Activated T-cell treated with anti-CD3 and anti-CD28 coated beads, Interleukin-2, amount 50 U/mL, for 4 hours (primary cell): Measurements from ENCODE around the gene GRID1. TPM values are rescaled to one million over a fixed set of nuclear protein-coding genes. Genes with fewer than 3 reads are reported as not detected.
"Not testable (repeated sequence)": the region's sequence is repeated elsewhere in the genome, so short reads cannot be mapped to it uniquely, and the experiment has no call there.

Experiments
- ATAC-seq, 2 donors: fragments of 200-7000 bp; cut with Tn5 transposase; one replicate each; pipeline ENCODE4 v1.10.0; 2021
- DNase-seq: peaks from one replicate; pipeline ENCODE4 v3.0.0-alpha.2; 2020
- H3K27me3 Mint-ChIP-seq: one replicate; pipeline ENCODE4 v1.8.0; 2021; ENCODE audit warnings: low read depth, mixed read lengths
- H3K36me3 Mint-ChIP-seq: one replicate; pipeline ENCODE4 v1.8.0; 2022; ENCODE audit warnings: mixed read lengths; ENCODE audit not compliant: insufficient read depth
- H3K4me1 Mint-ChIP-seq: one replicate; pipeline ENCODE4 v1.8.0; 2021; ENCODE audit warnings: low read depth, mixed read lengths
- H3K4me3 Mint-ChIP-seq: one replicate; pipeline ENCODE4 v1.8.0; 2021; ENCODE audit warnings: mild to moderate bottlenecking, moderate library complexity, mixed read lengths
- H3K9me3 Mint-ChIP-seq: one replicate; pipeline ENCODE4 v1.8.0; 2021; ENCODE audit warnings: mixed read lengths
- total RNA-seq, 3 donors: library from RNA; stranded (reverse); gene quantifications; one replicate each; pipeline ENCODE4 v1.2.1, GENCODE V29; 2021

GRID1 gene
- total RNA-seq, 3 donors from 2014 or later = not detected

DNA sequence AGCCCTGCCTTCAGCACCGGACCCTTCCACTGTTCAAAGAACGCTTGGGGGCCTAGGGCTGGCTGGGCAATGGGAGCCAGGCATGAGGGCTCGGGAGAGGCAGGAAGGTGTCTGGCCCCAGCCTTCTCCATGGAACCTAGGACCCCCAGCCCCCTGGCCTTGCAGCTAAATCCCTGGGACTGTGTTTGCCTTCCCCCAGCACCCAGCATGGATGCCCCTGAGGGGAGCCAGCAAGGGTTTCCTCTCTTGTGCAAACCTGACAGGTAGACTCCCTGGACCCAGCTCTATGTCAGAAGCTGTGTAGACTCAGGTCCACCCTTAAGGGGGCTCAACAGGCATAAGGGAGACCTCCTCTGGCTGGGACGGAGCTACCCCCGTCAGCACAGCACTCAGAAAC, 288.0 kb downstream of the GRID1 start:
- no peak for DNase-seq
- no peak overlapping the region for H3K4me3 Mint-ChIP-seq
- no peaks in the 10 kb centered on the region for H3K4me1 Mint-ChIP-seq
- peaks cover 11% of the 10 kb centered on the region for H3K27me3 Mint-ChIP-seq
- no peaks in the 10 kb centered on the region for H3K36me3 Mint-ChIP-seq
- ATAC-seq = no peak
- no peaks in the 10 kb centered on the region for H3K9me3 Mint-ChIP-seq

DNA sequence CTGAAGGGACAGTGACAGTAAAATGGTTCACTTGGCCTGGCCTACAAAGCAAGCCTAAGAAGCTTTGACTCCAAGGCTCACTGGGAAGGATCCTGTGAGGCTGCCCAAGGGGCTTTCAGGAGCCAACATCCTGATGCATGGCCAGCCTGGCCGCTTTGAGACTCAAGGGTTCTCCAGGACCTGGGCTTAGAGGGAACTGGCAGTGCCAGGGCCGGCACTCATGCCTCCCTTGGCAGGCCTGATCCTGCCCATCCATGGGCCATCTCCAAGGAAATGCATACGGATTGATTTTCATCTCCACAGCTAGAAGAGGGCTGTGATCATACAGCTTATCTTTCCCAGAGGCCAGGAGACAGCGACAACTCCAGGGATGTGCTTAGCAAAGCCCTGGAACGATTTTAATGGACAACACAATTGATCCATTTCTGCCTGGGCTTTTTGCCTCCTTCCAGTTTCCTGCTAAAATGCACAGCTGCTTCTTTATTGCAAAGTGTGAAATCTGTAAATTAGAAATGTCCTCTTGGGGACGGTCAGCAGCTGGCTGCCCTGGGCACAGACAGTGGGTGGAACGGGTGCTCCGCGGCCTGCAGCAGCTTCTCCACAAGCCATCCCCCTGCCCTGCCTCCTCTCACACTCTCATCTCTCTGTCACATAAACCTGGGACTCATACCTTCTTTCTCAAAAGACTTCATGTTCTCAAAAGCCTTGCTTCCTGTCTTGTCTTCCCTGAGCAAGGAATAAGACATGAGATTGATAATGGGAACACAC, 288.5 kb downstream of the GRID1 start:
- no peak for ATAC-seq

GRCh38 chr10:86077271-86077670, 289.3 kb downstream of the GRID1 start:
- no peak for ATAC-seq
- Mint-ChIP-seq H3K9me3 (no peaks in the 10 kb centered on the region), H3K4me1 (no peaks in the 10 kb centered on the region), H3K27me3 (peaks cover 9% of the 10 kb centered on the region), H3K4me3 (no peak overlapping the region), H3K36me3 (no peaks in the 10 kb centered on the region)
- no peak for DNase-seq

More for the DNA sequence above, 288.5 kb downstream of the GRID1 start:
- no peaks in the 10 kb centered on the region for H3K36me3 Mint-ChIP-seq
- H3K4me1 Mint-ChIP-seq = no peaks in the 10 kb centered on the region
- H3K9me3 Mint-ChIP-seq = no peaks in the 10 kb centered on the region
- no peak overlapping the region for H3K4me3 Mint-ChIP-seq
- no peak for DNase-seq
- peaks cover 11% of the 10 kb centered on the region for H3K27me3 Mint-ChIP-seq

DNA sequence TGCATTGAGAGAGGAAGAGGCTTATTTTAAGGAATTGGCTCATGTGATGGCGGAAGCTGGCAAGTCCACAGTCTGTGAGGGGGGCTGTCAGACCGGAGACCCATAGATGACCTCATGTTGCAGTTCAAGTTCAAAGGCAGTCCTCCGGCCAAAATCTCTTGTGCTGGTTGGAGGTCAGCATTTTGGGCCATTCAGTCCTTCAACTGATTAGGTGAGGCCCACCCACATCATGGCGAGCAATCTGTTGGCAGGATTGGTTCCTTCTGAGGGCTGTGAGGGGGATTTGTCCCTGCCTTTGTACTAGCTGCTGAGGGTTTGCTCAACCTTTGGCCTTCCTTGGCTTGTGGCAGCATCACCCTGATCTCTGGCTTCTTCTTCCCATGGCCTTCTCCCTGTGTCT, 290.1 kb downstream of the GRID1 start:
- H3K4me1 Mint-ChIP-seq, DNase-seq, ATAC-seq, H3K4me3 Mint-ChIP-seq, H3K36me3 Mint-ChIP-seq, H3K9me3 Mint-ChIP-seq: not testable (repeated sequence)
- H3K27me3 Mint-ChIP-seq = peaks cover 14% of the 10 kb centered on the region

DNA sequence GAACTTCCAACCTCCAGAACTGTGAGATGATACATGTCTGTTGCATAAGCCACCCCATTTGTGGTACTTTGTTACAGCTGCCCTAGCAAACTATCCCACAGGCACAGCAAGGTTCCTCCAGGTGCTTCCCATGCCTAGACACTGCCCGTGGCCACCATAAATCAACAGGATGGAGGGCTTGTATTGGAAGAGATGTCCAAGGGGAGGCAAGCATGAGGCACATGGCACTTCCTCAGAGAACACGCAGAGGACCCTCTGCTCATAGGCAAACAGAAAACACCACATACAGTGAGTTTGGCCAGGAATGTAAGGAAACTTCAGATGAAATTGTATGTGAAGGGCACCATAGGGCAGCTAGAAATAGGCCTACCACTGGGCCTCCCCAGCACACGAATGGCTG, 291.1 kb downstream of the GRID1 start:
- Mint-ChIP-seq H3K27me3 (peaks cover 15% of the 10 kb centered on the region), H3K9me3 (no peaks in the 10 kb centered on the region), H3K4me3 (no peak overlapping the region), H3K4me1 (no peaks in the 10 kb centered on the region), H3K36me3 (no peaks in the 10 kb centered on the region)
- no peak for DNase-seq
- ATAC-seq = no peak

DNA sequence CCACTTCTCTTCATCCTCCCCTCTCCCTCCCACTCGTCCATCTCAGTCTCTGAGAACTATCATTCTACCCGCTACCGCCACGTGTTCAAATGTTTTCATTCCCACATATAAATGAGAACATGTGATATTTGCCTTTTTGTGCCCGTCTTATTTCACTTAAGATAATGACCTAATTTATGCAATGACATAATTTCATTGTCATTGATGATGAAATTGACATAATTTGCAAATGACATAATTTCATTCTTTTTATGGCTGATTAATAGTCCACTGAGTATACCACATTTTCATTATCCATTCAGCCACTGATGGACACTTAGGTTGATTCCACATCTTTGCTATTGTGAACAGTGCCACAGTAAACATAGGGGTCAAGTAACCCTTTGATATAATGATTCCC, 292.3 kb downstream of the GRID1 start:
- Mint-ChIP-seq H3K9me3 (no peaks in the 10 kb centered on the region), H3K4me1 (no peaks in the 10 kb centered on the region), H3K4me3 (no peak overlapping the region), H3K27me3 (peaks cover 16% of the 10 kb centered on the region), H3K36me3 (no peaks in the 10 kb centered on the region)
- ATAC-seq (no peak), DNase-seq (no peak)

GRCh38 chr10:86073199-86073977, 293.2 kb downstream of the GRID1 start:
- Mint-ChIP-seq H3K27me3 (peaks cover 17% of the 10 kb centered on the region), H3K4me1 (no peaks in the 10 kb centered on the region), H3K36me3 (no peaks in the 10 kb centered on the region), H3K4me3 (no peak overlapping the region), H3K9me3 (no peaks in the 10 kb centered on the region)
- DNase-seq = no peak
- ATAC-seq = no peak

GRCh38 chr10:86072413-86072812, 294.2 kb downstream of the GRID1 start:
- Mint-ChIP-seq H3K4me3 (no peak overlapping the region), H3K9me3 (no peaks in the 10 kb centered on the region), H3K4me1 (no peaks in the 10 kb centered on the region), H3K36me3 (no peaks in the 10 kb centered on the region), H3K27me3 (peaks cover 16% of the 10 kb centered on the region)
- no peak for DNase-seq
- ATAC-seq = no peak

DNA sequence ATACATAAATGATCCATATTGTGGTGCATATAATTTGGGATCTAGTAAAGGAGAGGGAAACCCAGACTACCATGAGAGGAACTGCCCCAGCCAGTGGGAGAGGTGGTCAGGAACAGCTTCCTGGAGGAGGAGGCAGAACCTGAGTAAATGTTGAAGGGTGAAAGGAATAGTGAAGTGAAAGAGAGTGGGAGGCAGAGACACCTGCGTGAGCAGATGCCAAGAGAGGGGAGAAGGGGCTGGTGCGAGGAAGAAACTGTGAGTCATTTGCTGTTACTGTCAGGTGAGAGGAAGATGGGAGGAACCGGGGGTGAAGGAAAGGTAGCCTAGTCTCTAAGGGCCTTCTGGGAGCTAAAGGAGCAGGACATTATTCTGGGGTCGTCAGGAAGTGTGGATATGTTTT, 294.8 kb downstream of the GRID1 start:
- peaks cover 14% of the 10 kb centered on the region for H3K27me3 Mint-ChIP-seq
- no peak for ATAC-seq
- H3K9me3 Mint-ChIP-seq = no peaks in the 10 kb centered on the region

GRCh38 chr10:86071145-86071544, 295.4 kb downstream of the GRID1 start:
- no peaks in the 10 kb centered on the region for H3K4me1 Mint-ChIP-seq
- peaks cover 14% of the 10 kb centered on the region for H3K27me3 Mint-ChIP-seq
- H3K9me3 Mint-ChIP-seq = no peaks in the 10 kb centered on the region
- H3K36me3 Mint-ChIP-seq = no peaks in the 10 kb centered on the region
- ATAC-seq = no peak
- no peak overlapping the region for H3K4me3 Mint-ChIP-seq
- no peak for DNase-seq

More for the DNA sequence above, 294.8 kb downstream of the GRID1 start:
- Mint-ChIP-seq H3K4me3 (no peak overlapping the region), H3K36me3 (no peaks in the 10 kb centered on the region), H3K4me1 (no peaks in the 10 kb centered on the region)
- DNase-seq = no peak

- Mint-ChIP-seq H3K4me3 (no peak overlapping the region), H3K27me3 (peaks cover 16% of the 10 kb centered on the region), H3K9me3 (no peaks in the 10 kb centered on the region), H3K36me3 (no peaks in the 10 kb centered on the region), H3K4me1 (no peaks in the 10 kb centered on the region)
- no peak for DNase-seq
- no peak for ATAC-seq
These were observed 296.3 kb downstream of the GRID1 start for GRCh38 chr10:86070278-86070677.

- no peaks in the 10 kb centered on the region for H3K4me1 Mint-ChIP-seq
These were observed 298.2 kb downstream of the GRID1 start for GRCh38 chr10:86068231-86069054.

GRCh38 chr10:86067436-86068050, 299.1 kb downstream of the GRID1 start:
- peaks cover 12% of the 10 kb centered on the region for H3K27me3 Mint-ChIP-seq
- H3K36me3 Mint-ChIP-seq = no peaks in the 10 kb centered on the region
- no peak for DNase-seq
- no peaks in the 10 kb centered on the region for H3K9me3 Mint-ChIP-seq
- ATAC-seq = no peak
- no peaks in the 10 kb centered on the region for H3K4me1 Mint-ChIP-seq
- no peak overlapping the region for H3K4me3 Mint-ChIP-seq

More at GRCh38 chr10:86068231-86069054, 298.2 kb downstream of the GRID1 start:
- ATAC-seq (no peak), DNase-seq (no peak)
- Mint-ChIP-seq H3K27me3 (peaks cover 12% of the 10 kb centered on the region), H3K36me3 (no peaks in the 10 kb centered on the region), H3K9me3 (no peaks in the 10 kb centered on the region), H3K4me3 (no peak overlapping the region)

GRCh38 chr10:86066696-86067095, 299.9 kb downstream of the GRID1 start:
- H3K4me1 Mint-ChIP-seq = no peaks in the 10 kb centered on the region
- H3K27me3 Mint-ChIP-seq = peaks cover 8% of the 10 kb centered on the region
- DNase-seq (no peak), ATAC-seq (no peak)
- no peaks in the 10 kb centered on the region for H3K9me3 Mint-ChIP-seq
- H3K36me3 Mint-ChIP-seq = no peaks in the 10 kb centered on the region
- no peak overlapping the region for H3K4me3 Mint-ChIP-seq
